ENCODE results near the gene MIS18A. TPM values are rescaled to one million over a fixed set of nuclear protein-coding genes. Genes with fewer than 3 reads are reported as not detected.

Gene MIS18A
- total and polyA plus RNA-seq, 2 experiments from 2014 or later, result 46.1 to 133 TPM

DNA sequence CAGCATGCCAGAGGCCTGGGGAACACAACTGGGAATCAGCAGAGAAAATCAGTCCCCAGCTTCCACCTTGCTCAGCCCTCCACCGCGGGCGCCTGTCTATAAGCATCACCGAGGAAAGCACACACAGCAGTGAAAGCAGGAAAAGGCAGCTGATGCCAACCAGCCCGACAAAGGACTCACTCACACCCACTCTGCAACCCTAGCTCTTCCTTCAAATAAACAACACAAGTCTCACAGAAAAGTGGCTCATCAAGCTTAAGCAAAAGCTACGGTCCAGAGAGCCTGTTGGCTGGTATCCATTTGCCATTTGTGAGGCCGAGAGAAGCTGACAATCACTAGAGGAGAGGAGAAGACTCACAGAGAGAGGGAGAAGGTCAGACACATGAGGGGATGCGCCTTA, 46.9 kb upstream of the MIS18A start:
- H3K27me3 ChIP-seq (ENCODE audit: insufficient read depth), result no peaks in the 10 kb centered on the region
- Mint-ChIP-seq H3K36me3 (ENCODE audit: low read depth) (peaks cover 89% of the 10 kb centered on the region), H3K4me3 (no peak overlapping the region), H3K4me1 (peaks cover 2% of the 10 kb centered on the region; the same call in 1 of the 3 replicates), H3K27ac (no peak overlapping the region), H3K9me3 (no peaks in the 10 kb centered on the region), H3K27me3 (ENCODE audit: insufficient read depth, low read depth, poor library complexity) (peaks cover 2% of the 10 kb centered on the region)
- H3K4me1 ChIP-seq (ENCODE audit: insufficient read depth), result no peaks in the 10 kb centered on the region
- no peak for TF ChIP-seq JUNB (IDR thresholded peaks at IDR 0.05; ENCODE audit: unreplicated experiment)
- TF ChIP-seq CREB1 (CRISPR knock-in tag; IDR thresholded peaks at IDR 0.05; ENCODE audit: low read depth), result no peak
- TF ChIP-seq, protein P1, sequence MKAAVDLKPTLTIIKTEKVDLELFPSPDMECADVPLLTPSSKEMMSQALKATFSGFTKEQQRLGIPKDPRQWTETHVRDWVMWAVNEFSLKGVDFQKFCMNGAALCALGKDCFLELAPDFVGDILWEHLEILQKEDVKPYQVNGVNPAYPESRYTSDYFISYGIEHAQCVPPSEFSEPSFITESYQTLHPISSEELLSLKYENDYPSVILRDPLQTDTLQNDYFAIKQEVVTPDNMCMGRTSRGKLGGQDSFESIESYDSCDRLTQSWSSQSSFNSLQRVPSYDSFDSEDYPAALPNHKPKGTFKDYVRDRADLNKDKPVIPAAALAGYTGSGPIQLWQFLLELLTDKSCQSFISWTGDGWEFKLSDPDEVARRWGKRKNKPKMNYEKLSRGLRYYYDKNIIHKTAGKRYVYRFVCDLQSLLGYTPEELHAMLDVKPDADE (IDR thresholded peaks at IDR 0.05), result no peak
- no peak for TF ChIP-seq NANOG (IDR thresholded peaks at IDR 0.05; ENCODE audit: borderline replicate concordance)
- TF ChIP-seq, protein P2, sequence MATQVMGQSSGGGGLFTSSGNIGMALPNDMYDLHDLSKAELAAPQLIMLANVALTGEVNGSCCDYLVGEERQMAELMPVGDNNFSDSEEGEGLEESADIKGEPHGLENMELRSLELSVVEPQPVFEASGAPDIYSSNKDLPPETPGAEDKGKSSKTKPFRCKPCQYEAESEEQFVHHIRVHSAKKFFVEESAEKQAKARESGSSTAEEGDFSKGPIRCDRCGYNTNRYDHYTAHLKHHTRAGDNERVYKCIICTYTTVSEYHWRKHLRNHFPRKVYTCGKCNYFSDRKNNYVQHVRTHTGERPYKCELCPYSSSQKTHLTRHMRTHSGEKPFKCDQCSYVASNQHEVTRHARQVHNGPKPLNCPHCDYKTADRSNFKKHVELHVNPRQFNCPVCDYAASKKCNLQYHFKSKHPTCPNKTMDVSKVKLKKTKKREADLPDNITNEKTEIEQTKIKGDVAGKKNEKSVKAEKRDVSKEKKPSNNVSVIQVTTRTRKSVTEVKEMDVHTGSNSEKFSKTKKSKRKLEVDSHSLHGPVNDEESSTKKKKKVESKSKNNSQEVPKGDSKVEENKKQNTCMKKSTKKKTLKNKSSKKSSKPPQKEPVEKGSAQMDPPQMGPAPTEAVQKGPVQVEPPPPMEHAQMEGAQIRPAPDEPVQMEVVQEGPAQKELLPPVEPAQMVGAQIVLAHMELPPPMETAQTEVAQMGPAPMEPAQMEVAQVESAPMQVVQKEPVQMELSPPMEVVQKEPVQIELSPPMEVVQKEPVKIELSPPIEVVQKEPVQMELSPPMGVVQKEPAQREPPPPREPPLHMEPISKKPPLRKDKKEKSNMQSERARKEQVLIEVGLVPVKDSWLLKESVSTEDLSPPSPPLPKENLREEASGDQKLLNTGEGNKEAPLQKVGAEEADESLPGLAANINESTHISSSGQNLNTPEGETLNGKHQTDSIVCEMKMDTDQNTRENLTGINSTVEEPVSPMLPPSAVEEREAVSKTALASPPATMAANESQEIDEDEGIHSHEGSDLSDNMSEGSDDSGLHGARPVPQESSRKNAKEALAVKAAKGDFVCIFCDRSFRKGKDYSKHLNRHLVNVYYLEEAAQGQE (IDR thresholded peaks at IDR 0.05; ENCODE audit: unreplicated experiment), result no peak
- no peak for TF ChIP-seq POLR2AphosphoS5 (IDR thresholded peaks at IDR 0.05; ENCODE audit: low read depth)
- TF ChIP-seq, protein P3, sequence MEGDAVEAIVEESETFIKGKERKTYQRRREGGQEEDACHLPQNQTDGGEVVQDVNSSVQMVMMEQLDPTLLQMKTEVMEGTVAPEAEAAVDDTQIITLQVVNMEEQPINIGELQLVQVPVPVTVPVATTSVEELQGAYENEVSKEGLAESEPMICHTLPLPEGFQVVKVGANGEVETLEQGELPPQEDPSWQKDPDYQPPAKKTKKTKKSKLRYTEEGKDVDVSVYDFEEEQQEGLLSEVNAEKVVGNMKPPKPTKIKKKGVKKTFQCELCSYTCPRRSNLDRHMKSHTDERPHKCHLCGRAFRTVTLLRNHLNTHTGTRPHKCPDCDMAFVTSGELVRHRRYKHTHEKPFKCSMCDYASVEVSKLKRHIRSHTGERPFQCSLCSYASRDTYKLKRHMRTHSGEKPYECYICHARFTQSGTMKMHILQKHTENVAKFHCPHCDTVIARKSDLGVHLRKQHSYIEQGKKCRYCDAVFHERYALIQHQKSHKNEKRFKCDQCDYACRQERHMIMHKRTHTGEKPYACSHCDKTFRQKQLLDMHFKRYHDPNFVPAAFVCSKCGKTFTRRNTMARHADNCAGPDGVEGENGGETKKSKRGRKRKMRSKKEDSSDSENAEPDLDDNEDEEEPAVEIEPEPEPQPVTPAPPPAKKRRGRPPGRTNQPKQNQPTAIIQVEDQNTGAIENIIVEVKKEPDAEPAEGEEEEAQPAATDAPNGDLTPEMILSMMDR (conservative IDR thresholded peaks at IDR 0.05; ENCODE audit: low read depth in 2 of 2), result no peak
- TF ChIP-seq, protein P4, sequence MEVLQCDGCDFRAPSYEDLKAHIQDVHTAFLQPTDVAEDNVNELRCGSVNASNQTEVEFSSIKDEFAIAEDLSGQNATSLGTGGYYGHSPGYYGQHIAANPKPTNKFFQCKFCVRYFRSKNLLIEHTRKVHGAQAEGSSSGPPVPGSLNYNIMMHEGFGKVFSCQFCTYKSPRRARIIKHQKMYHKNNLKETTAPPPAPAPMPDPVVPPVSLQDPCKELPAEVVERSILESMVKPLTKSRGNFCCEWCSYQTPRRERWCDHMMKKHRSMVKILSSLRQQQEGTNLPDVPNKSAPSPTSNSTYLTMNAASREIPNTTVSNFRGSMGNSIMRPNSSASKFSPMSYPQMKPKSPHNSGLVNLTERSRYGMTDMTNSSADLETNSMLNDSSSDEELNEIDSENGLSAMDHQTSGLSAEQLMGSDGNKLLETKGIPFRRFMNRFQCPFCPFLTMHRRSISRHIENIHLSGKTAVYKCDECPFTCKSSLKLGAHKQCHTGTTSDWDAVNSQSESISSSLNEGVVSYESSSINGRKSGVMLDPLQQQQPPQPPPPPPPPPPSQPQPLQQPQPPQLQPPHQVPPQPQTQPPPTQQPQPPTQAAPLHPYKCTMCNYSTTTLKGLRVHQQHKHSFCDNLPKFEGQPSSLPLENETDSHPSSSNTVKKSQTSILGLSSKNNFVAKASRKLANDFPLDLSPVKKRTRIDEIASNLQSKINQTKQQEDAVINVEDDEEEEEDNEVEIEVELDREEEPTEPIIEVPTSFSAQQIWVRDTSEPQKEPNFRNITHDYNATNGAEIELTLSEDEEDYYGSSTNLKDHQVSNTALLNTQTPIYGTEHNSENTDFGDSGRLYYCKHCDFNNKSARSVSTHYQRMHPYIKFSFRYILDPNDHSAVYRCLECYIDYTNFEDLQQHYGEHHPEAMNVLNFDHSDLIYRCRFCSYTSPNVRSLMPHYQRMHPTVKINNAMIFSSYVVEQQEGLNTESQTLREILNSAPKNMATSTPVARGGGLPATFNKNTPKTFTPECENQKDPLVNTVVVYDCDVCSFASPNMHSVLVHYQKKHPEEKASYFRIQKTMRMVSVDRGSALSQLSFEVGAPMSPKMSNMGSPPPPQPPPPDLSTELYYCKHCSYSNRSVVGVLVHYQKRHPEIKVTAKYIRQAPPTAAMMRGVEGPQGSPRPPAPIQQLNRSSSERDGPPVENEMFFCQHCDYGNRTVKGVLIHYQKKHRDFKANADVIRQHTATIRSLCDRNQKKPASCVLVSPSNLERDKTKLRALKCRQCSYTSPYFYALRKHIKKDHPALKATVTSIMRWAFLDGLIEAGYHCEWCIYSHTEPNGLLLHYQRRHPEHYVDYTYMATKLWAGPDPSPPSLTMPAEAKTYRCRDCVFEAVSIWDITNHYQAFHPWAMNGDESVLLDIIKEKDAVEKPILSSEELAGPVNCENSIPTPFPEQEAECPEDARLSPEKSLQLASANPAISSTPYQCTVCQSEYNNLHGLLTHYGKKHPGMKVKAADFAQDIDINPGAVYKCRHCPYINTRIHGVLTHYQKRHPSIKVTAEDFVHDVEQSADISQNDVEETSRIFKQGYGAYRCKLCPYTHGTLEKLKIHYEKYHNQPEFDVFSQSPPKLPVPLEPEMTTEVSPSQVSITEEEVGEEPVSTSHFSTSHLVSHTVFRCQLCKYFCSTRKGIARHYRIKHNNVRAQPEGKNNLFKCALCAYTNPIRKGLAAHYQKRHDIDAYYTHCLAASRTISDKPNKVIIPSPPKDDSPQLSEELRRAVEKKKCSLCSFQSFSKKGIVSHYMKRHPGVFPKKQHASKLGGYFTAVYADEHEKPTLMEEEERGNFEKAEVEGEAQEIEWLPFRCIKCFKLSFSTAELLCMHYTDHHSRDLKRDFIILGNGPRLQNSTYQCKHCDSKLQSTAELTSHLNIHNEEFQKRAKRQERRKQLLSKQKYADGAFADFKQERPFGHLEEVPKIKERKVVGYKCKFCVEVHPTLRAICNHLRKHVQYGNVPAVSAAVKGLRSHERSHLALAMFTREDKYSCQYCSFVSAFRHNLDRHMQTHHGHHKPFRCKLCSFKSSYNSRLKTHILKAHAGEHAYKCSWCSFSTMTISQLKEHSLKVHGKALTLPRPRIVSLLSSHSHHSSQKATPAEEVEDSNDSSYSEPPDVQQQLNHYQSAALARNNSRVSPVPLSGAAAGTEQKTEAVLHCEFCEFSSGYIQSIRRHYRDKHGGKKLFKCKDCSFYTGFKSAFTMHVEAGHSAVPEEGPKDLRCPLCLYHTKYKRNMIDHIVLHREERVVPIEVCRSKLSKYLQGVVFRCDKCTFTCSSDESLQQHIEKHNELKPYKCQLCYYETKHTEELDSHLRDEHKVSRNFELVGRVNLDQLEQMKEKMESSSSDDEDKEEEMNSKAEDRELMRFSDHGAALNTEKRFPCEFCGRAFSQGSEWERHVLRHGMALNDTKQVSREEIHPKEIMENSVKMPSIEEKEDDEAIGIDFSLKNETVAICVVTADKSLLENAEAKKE (CRISPR knock-in tag; IDR thresholded peaks at IDR 0.05), result no peak
- no peak for TF ChIP-seq ZNF114 (CRISPR knock-in tag; IDR thresholded peaks at IDR 0.05)
- TF ChIP-seq EZH2 (IDR thresholded peaks at IDR 0.05; ENCODE audit: low read depth, unreplicated experiment), result no peak
- TF ChIP-seq ZNF331 (CRISPR knock-in tag; IDR thresholded peaks at IDR 0.05; ENCODE audit: low read depth), result no peak
- TF ChIP-seq EZH2phosphoT487 (IDR thresholded peaks at IDR 0.05; ENCODE audit: unreplicated experiment), result no peak
- TF ChIP-seq STAT1 (IDR thresholded peaks at IDR 0.05; ENCODE audit: unreplicated experiment), result no peak
- H3K9me2 ChIP-seq (ENCODE audit: insufficient read depth), result no peaks in the 10 kb centered on the region
- no peak overlapping the region for H3K4me3 ChIP-seq
- DNase-seq (ENCODE audit: low spot score) (no peak), ATAC-seq (no peak)
- H3K79me2 ChIP-seq (replicated peaks; ENCODE audit: insufficient read depth), result no peaks in the 10 kb centered on the region
- peaks cover 74% of the 10 kb centered on the region for H3K36me3 ChIP-seq (ENCODE audit: insufficient read depth)
- H4K20me1 ChIP-seq (replicated peaks; ENCODE audit: insufficient read depth), result peaks cover 13% of the 10 kb centered on the region
- H3K27ac ChIP-seq (ENCODE audit: low read depth), result no peak overlapping the region
- no peaks in the 10 kb centered on the region for H3F3A ChIP-seq (replicated peaks; ENCODE audit: low read depth)
- H3K4me2 ChIP-seq, result no peak overlapping the region
- no peak overlapping the region for H2AFZ ChIP-seq
